A549 (cell line): ENCODE measurements around the gene C1orf35. TPM values are rescaled to one million over a fixed set of nuclear protein-coding genes. Genes with fewer than 3 reads are reported as not detected.

Experiments
- ATAC-seq, 2 experiments: fragments of 200-7000 bp in 1 of 2; fragments of >200 bp in 1 of 2; cut with Nextera tagmentation in 1 of 2; cut with Tn5 transposase in 1 of 2; 3 replicates each; pipeline versions ENCODE4 v1.8.0 to v1.9.1; 2018 to 2020; ENCODE audit warnings: mild to moderate bottlenecking in 1 of 2, moderate library complexity in 1 of 2
- CTCF ChIA-PET: fragments of 300-600 bp; sonication (Branson Sonifier 250); formaldehyde crosslinking; extraction: SDS; loops from one replicate; lab custom pipeline; 2021; ENCODE audit warnings: antibody characterized with exemption, inconsistent platforms; lab: Yijun Ruan, JAX
- POLR2A ChIA-PET: fragments of 350-600 bp; formaldehyde crosslinking; extraction: SDS; loops from one replicate; lab custom pipeline; 2021; ENCODE audit warnings: antibody characterized with exemption, inconsistent platforms; lab: Yijun Ruan, JAX
- DNase-seq, 2 experiments: peaks; one replicate each; pipeline versions ENCODE4 v3.0.0 to v3.0.0-alpha.2; 2011 to 2016; ENCODE audit warnings: low read depth in 1 of 2, low spot score in 1 of 2
- FAIRE-seq: peaks from 2 replicates; lab custom pipeline; 2011; peaks lifted over from hg19 to GRCh38; lab: Jason Lieb, UNC
- H3K27ac ChIP-seq, 2 experiments: fragments of >200 bp; sonication (Bioruptor Twin); formaldehyde crosslinking; 3 replicates each; pipeline ENCODE4 v1.5.1; 2016 to 2017
- H3K4me1 ChIP-seq: fragments of >200 bp; sonication (Bioruptor Twin); formaldehyde crosslinking; 3 replicates; pipeline ENCODE4 v1.6.1; 2016
- H3K4me2 ChIP-seq: fragments of >200 bp; sonication (Bioruptor Twin); formaldehyde crosslinking; 3 replicates; pipeline ENCODE4 v1.6.1; 2016
- H3K4me3 ChIP-seq: fragments of >200 bp; sonication (Bioruptor Twin); formaldehyde crosslinking; 3 replicates; pipeline ENCODE4 v1.5.1; 2016
- H3K9me3 ChIP-seq: fragments of >200 bp; sonication (Bioruptor Twin); formaldehyde crosslinking; 3 replicates; pipeline ENCODE4 v1.6.1; 2016
- BHLHE40 ChIP-seq: IDR thresholded peaks from 2 replicates; pipeline ENCODE4 v1.6.1; 2012; ENCODE audit warnings: low read depth, low read length, inconsistent platforms
- CBX8 ChIP-seq: fragments of 200-600 bp; sonication (generic); IDR thresholded peaks from 2 replicates; pipeline ENCODE4 v1.6.1; 2016
- CEBPB ChIP-seq, 2 experiments: fragments of >200 bp in 1 of 2; sonication (Bioruptor Twin) in 1 of 2; formaldehyde crosslinking in 1 of 2; IDR thresholded peaks; 2 replicates each; pipeline ENCODE4 v1.6.1; 2012 to 2016
- CHD4 ChIP-seq: fragments of 200-600 bp; sonication (generic); IDR thresholded peaks from 2 replicates; pipeline ENCODE4 v1.6.1; 2016; ENCODE audit warnings: antibody characterized with exemption, mild to moderate bottlenecking, borderline replicate concordance
- EHF ChIP-seq: fragments of 250-450 bp; sonication (Bioruptor Pico); IDR thresholded peaks from 2 replicates; pipeline ENCODE4 v1.5.0; 2020; ENCODE audit warnings: mild to moderate bottlenecking
- EHMT2 ChIP-seq: fragments of 200-600 bp; sonication (generic); IDR thresholded peaks from 2 replicates; pipeline ENCODE4 v1.6.1; 2016; ENCODE audit warnings: antibody characterized with exemption, low read depth, mild to moderate bottlenecking, moderate library complexity
- ESRRA ChIP-seq: fragments of 150-350 bp; IDR thresholded peaks from 2 replicates; pipeline ENCODE4 v1.6.1; 2014; ENCODE audit warnings: mild to moderate bottlenecking, low read length, borderline replicate concordance
- FOSB ChIP-seq: fragments of 250-450 bp; sonication (Bioruptor Pico); IDR thresholded peaks from 2 replicates; pipeline ENCODE4 v1.5.0; 2020; ENCODE audit warnings: mild to moderate bottlenecking, moderate library complexity
- GATA3 ChIP-seq: IDR thresholded peaks from 2 replicates; pipeline ENCODE4 v1.6.1; 2012; ENCODE audit warnings: borderline replicate concordance
- HDAC2 ChIP-seq: fragments of 200-600 bp; sonication (generic); IDR thresholded peaks from 2 replicates; pipeline ENCODE4 v1.6.1; 2016
- HEYL ChIP-seq: fragments of 250-450 bp; sonication (Bioruptor Pico); IDR thresholded peaks from 2 replicates; pipeline ENCODE4 v1.8.0; 2021; ENCODE audit warnings: mild to moderate bottlenecking, moderate library complexity
- HOXB5 ChIP-seq: fragments of 250-450 bp; sonication (Bioruptor Pico); IDR thresholded peaks from 2 replicates; pipeline ENCODE4 v1.5.0; 2020; ENCODE audit warnings: mild to moderate bottlenecking, moderate library complexity
- JUNB ChIP-seq: fragments of >200 bp; sonication (Bioruptor Twin); formaldehyde crosslinking; IDR thresholded peaks from 2 replicates; pipeline ENCODE4 v1.6.1; 2016
- KDM5A ChIP-seq: fragments of 200-600 bp; sonication (generic); IDR thresholded peaks from 2 replicates; pipeline ENCODE4 v1.6.1; 2016; ENCODE audit warnings: antibody characterized with exemption, mild to moderate bottlenecking
- MAFK ChIP-seq: fragments of 450-650 bp; IDR thresholded peaks from 2 replicates; pipeline ENCODE4 v1.6.1; 2014; ENCODE audit not compliant: partially characterized antibody
- NPAS2 ChIP-seq: fragments of 250-450 bp; sonication (Bioruptor Pico); IDR thresholded peaks from 2 replicates; pipeline ENCODE4 v1.8.0; 2022; ENCODE audit warnings: mild to moderate bottlenecking, moderate library complexity, borderline replicate concordance
- POLR2AphosphoS2 ChIP-seq: conservative IDR thresholded peaks from 2 replicates; pipeline ENCODE4 v1.6.1; 2012; ENCODE audit warnings: low read length, improper control_type of control experiment, inconsistent platforms
- RARB ChIP-seq: fragments of 250-450 bp; sonication (Bioruptor Pico); IDR thresholded peaks from 2 replicates; pipeline ENCODE4 v1.8.0; 2021; ENCODE audit warnings: mild to moderate bottlenecking, moderate library complexity
- SMC3 ChIP-seq: fragments of >200 bp; sonication (Bioruptor Twin); formaldehyde crosslinking; IDR thresholded peaks from 3 replicates; pipeline ENCODE4 v1.6.1; 2018; ENCODE audit warnings: inconsistent platforms
- TFCP2L1 ChIP-seq: fragments of 250-450 bp; sonication (Bioruptor Pico); IDR thresholded peaks from 2 replicates; pipeline ENCODE4 v1.5.0; 2021; ENCODE audit warnings: mild to moderate bottlenecking
- ZFP36 ChIP-seq: fragments of 450-650 bp; IDR thresholded peaks from 2 replicates; pipeline ENCODE4 v1.6.1; 2014; ENCODE audit warnings: borderline replicate concordance; ENCODE audit not compliant: partially characterized antibody
- WGBS: methylation state at CpG from one replicate; pipeline ENCODE4 v1.1.6; 2017; ENCODE audit errors: missing lambda C conversion rate; 5-methylcytosine and 5-hydroxymethylcytosine counted together
- polyA plus RNA-seq, 4 experiments: library from polyadenylated mRNA; depleted of rRNA in 3 of 4; stranded (reverse); fragments of >200 nt; fragmentation: RNase III in 1 of 4; extraction: RNeasy Plus Mini Kit Qiagen cat#74134 plus additional on column Dnase treatment in 1 of 4; gene quantifications; 2 replicates in 3 of 4; 3 replicates in 1 of 4; pipeline ENCODE4 v1.2.3, GENCODE V29; 2011 to 2017
- TF ChIP-seq, protein P1 (sequence below): fragments of 250-450 bp; sonication (Bioruptor Pico); IDR thresholded peaks from 2 replicates; pipeline ENCODE4 v1.5.0; 2021; ENCODE audit warnings: mild to moderate bottlenecking, moderate library complexity, borderline replicate concordance
- TF ChIP-seq, protein P2 (sequence below): fragments of 250-450 bp; sonication (Bioruptor Pico); IDR thresholded peaks from 2 replicates; pipeline ENCODE4 v1.5.0; 2020; ENCODE audit warnings: low read depth, mild to moderate bottlenecking, moderate library complexity
- TF ChIP-seq, protein P3 (sequence below): IDR thresholded peaks from 2 replicates; pipeline ENCODE4 v1.6.1; 2012; ENCODE audit warnings: low read depth, borderline replicate concordance
- TF ChIP-seq, protein P4 (sequence below): IDR thresholded peaks from 2 replicates; pipeline ENCODE4 v1.6.1; 2012

C1orf35 gene
- polyA plus RNA-seq, 2 of the 4 experiments (the other 2 are of a cell fraction) = 9.8 to 28.9 TPM

DNA sequence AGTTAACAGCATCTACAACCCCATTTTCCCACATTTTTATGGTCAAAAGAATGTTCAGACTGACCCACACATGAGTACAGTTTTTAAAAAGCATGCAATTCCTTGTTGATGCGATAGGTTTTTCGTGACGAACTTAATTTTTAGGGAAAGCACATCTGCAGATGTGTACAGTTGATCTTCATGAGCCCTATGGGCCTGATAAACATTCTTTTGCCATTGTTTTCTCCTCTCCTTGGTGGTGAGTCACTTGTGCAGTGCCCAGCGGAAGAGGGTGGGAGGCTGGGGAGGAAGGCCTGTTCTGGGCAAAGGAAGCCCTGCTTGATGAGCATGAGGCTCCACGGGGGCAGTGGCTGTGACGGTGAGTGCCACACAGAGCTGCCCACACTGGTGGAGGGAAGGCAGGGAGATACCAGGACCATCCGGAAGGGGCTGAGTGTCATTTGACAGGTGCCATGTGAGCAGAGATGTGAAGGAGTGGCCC lies 15.3 kb downstream of the C1orf35 start:
- Histone ChIP-seq H3K4me3 (no peak overlapping the region), H3K9me3 (0 out of 3 replicates have a peak, but pooled peaks cover 3% of the 10 kb centered on the region), H3K4me1 (peaks cover 65% of the 10 kb centered on the region), H3K4me2 (peak overlapping the region; percentile 5; the same call in 2 of the 3 replicates), H3K27ac (0 out of 6 replicates have a peak overlapping the region, but pooled peaks of 1 of the 2 experiments have one; percentile 27)
- ChIA-PET POLR2A (no interaction called here), CTCF (interaction anchor here (0.9 kb wide), 1 partner anchor 427 kb away, joined by 4 read pairs; no protein-coding TSS in a partner anchor)
- no peak for ATAC-seq
- WGBS = 85% methylated on average over 7 of the region's 7 CpGs
- no peak for TF ChIP-seq RARB (CRISPR knock-in tag)
- no peak for TF ChIP-seq GATA3
- no peak for TF ChIP-seq HEYL (CRISPR knock-in tag)
- TF ChIP-seq FOSB (CRISPR knock-in tag) = no peak
- no peak for TF ChIP-seq TFCP2L1 (CRISPR knock-in tag)
- no peak for TF ChIP-seq POLR2AphosphoS2
- TF ChIP-seq HDAC2 = no peak
- TF ChIP-seq EHMT2 = no peak
- TF ChIP-seq, protein P1, sequence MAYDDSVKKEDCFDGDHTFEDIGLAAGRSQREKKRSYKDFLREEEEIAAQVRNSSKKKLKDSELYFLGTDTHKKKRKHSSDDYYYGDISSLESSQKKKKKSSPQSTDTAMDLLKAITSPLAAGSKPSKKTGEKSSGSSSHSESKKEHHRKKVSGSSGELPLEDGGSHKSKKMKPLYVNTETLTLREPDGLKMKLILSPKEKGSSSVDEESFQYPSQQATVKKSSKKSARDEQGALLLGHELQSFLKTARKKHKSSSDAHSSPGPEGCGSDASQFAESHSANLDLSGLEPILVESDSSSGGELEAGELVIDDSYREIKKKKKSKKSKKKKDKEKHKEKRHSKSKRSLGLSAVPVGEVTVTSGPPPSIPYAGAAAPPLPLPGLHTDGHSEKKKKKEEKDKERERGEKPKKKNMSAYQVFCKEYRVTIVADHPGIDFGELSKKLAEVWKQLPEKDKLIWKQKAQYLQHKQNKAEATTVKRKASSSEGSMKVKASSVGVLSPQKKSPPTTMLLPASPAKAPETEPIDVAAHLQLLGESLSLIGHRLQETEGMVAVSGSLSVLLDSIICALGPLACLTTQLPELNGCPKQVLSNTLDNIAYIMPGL (CRISPR knock-in tag) = no peak
- TF ChIP-seq MAFK = no peak
- no peak for TF ChIP-seq HOXB5
- no peak for TF ChIP-seq ESRRA
- TF ChIP-seq SMC3 = no peak
- TF ChIP-seq ZFP36 = no peak
- no peak for TF ChIP-seq NPAS2 (CRISPR knock-in tag)
- no peak for TF ChIP-seq JUNB
- DNase-seq = no peak
- no peak for FAIRE-seq

DNA sequence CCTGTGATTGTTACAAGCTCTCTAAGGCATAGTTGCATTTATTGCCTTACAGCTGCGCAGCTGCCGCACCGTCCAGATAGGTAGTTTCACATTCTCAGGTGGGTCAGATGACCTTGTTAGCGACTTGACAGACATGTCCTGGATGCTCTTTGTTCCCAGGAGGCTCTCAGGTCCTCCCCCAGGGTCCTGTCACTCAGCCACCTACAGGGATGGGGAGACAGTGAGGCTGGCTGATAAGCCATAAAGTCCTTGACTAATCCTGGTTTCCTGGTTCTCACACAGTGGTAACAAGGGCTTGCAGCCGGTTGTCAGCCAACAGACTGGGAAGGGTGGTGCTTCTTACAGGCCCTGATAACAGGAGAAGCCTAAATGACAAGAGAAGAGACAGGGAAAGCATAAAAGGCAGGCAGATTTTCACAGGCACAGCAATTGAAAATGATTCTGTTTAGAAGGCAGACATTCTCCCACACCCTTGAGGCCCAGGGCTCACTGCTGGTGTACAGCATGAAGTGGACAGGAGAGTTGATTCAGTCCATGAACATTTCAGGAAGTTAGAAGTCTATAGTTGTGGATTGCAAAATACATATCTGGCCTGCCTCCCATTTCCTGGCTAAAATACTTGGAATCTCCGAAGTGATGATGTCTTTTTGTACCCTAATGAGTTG lies 17.7 kb downstream of the C1orf35 start:
- H3K4me2 ChIP-seq = peak overlapping the region; percentile 97
- H3K4me3 ChIP-seq = no peak overlapping the region
- no peak for DNase-seq
- WGBS = 74% methylated on average over 6 of the region's 6 CpGs
- ATAC-seq = no peak
- no peak for TF ChIP-seq POLR2AphosphoS2
- no peak for TF ChIP-seq KDM5A
- TF ChIP-seq NPAS2 (CRISPR knock-in tag) = no peak
- TF ChIP-seq CEBPB (IDR thresholded peaks at IDR 0.05) = 0 out of 4 replicates have a peak, but pooled peaks of 1 of the 2 experiments have one; percentile 7
- H3K4me1 ChIP-seq = peaks cover 67% of the 10 kb centered on the region
- ChIA-PET CTCF (interaction anchor here (1.1 to 1.7 kb wide), 4 partner anchors 12 to 323 kb away, joined by 3 to 5 read pairs (median 4); no protein-coding TSS in a partner anchor), POLR2A (no interaction called here)
- H3K9me3 ChIP-seq = no peaks in the 10 kb centered on the region
- no peak for FAIRE-seq
- peak overlapping the region in 1 of 2 experiments; percentile 15; a peak in 1 of 6 replicates for H3K27ac ChIP-seq

DNA sequence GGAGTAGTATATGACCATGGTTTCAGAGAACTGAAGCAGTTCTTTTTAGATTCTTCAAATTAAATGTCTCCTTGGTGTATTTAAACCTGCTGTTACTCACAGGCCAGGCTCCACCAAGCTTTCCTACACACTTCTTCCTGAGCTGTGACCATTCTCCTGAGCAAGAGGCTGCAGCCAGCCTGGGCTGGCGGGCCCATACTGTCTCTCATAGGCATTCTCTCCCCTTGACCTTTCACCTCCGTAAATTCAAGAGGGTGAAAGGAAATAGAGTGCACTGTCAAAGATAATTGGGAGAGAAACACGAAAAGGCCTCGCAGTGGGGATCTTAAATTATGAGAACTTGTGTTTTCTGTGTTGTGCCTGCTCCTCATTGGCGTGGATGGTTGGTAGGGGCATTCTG lies 18.3 kb downstream of the C1orf35 start:
- ChIA-PET POLR2A (no interaction called here), CTCF (interaction anchor here (1.2 to 2.5 kb wide), 7 partner anchors 9 to 86 kb away, joined by 3 to 6 read pairs (median 5); no protein-coding TSS in a partner anchor)
- FAIRE-seq (no peak), ATAC-seq (no peak), DNase-seq (no peak)
- H3K9me3 ChIP-seq = no peaks in the 10 kb centered on the region
- H3K4me1 ChIP-seq = peaks cover 61% of the 10 kb centered on the region
- TF ChIP-seq BHLHE40 (no peak), EHF (CRISPR knock-in tag) (no peak), POLR2AphosphoS2 (no peak), CHD4 (no peak), CBX8 (no peak), CEBPB (IDR thresholded peaks at IDR 0.05) (no peak), FOSB (CRISPR knock-in tag) (no peak)
- TF ChIP-seq, protein P2, sequence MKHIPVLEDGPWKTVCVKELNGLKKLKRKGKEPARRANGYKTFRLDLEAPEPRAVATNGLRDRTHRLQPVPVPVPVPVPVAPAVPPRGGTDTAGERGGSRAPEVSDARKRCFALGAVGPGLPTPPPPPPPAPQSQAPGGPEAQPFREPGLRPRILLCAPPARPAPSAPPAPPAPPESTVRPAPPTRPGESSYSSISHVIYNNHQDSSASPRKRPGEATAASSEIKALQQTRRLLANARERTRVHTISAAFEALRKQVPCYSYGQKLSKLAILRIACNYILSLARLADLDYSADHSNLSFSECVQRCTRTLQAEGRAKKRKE (CRISPR knock-in tag) = no peak
- TF ChIP-seq, protein P3, sequence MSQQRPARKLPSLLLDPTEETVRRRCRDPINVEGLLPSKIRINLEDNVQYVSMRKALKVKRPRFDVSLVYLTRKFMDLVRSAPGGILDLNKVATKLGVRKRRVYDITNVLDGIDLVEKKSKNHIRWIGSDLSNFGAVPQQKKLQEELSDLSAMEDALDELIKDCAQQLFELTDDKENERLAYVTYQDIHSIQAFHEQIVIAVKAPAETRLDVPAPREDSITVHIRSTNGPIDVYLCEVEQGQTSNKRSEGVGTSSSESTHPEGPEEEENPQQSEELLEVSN = no peak
- TF ChIP-seq, protein P4, sequence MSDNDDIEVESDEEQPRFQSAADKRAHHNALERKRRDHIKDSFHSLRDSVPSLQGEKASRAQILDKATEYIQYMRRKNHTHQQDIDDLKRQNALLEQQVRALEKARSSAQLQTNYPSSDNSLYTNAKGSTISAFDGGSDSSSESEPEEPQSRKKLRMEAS = no peak
- H3K27ac ChIP-seq = peak overlapping the region in 1 of 2 experiments; percentile 97; a peak in 3 of 6 replicates
- peak overlapping the region; percentile 97 for H3K4me2 ChIP-seq
- 87% methylated on average over 5 of the region's 5 CpGs for WGBS
- H3K4me3 ChIP-seq = peak overlapping the region; percentile 94; the same call in 2 of the 3 replicates
